Activated naive CD4-positive, alpha-beta T cell treated with anti-CD3 and anti-CD28 coated beads, Interleukin-2, amount 10 ng/mL, durations not matched to agents 7 days and 5 days (primary cell): ENCODE measurements around the gene TCF3.
A peak's percentile ranks its signal among the peaks of the same experiment; 100 is the strongest.

Experiments
- CTCF ChIA-PET: fragments of 350-600 bp; sonication (Branson Sonifier 250); formaldehyde crosslinking; loops from one replicate; lab custom pipeline; 2021; ENCODE audit warnings: antibody characterized with exemption; lab: Charles Lee
- DNase-seq: peaks from one replicate; pipeline ENCODE4 v3.0.0-alpha.2; 2020
- H3K27ac Mint-ChIP-seq: one replicate; pipeline ENCODE4 v1.8.0; 2021; ENCODE audit warnings: mild to moderate bottlenecking, moderate library complexity, mixed read lengths
- H3K27me3 Mint-ChIP-seq: one replicate; pipeline ENCODE4 v1.8.0; 2021; ENCODE audit warnings: mild to moderate bottlenecking, mixed read lengths
- H3K36me3 Mint-ChIP-seq: one replicate; pipeline ENCODE4 v1.8.0; 2021; ENCODE audit warnings: mixed read lengths
- H3K4me1 Mint-ChIP-seq: one replicate; pipeline ENCODE4 v1.8.0; 2021; ENCODE audit warnings: mixed read lengths
- H3K4me3 Mint-ChIP-seq: one replicate; pipeline ENCODE4 v1.8.0; 2021; ENCODE audit warnings: mild to moderate bottlenecking, moderate library complexity, mixed read lengths
- H3K9me3 Mint-ChIP-seq: one replicate; pipeline ENCODE4 v1.8.0; 2021; ENCODE audit warnings: mixed read lengths

TCF3 gene

DNA sequence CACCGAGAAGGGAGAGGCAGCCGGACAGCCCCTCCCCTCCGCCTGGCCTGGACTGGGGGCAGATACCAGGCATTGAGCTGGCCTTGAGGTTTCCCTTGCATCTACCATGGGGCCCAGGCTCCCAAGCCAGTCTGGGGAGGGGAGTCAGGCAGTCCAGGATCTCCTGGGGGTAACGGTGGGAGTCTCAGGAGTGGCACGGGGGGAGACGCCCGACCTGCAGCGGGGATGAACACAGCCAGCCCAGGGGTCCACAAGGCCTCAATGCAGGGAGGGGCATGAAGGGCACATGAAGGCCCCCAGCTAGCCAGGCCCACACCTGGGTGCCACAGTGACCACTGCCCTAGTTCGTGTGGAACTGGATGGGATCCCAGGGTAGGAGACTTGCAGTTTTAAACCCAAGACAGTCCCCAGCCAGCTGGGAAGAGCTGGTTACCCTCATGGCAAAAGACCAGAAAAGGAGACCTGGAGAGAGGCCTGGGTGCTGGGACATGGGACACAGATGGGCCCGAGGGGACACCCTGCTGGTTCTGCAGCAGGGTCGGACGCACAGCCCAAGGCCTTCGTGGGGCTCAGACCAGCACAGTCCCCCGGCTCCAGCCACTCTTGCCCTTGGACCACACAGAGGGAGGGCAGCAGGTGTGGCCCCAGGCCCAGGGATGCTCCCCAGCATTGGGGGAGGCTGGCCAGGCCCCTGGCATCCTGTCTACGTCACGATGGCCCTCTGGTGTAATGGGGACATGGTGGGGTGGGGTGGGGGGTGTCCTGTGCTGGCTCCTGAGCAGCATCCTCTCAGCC lies 42.5 kb downstream of the TCF3 start:
- no peaks in the 10 kb centered on the region for H3K9me3 Mint-ChIP-seq
- peaks cover 21% of the 10 kb centered on the region for H3K36me3 Mint-ChIP-seq
- CTCF ChIA-PET: no interaction called here
- H3K4me1 Mint-ChIP-seq: peaks cover 38% of the 10 kb centered on the region
- H3K27me3 Mint-ChIP-seq: no peaks in the 10 kb centered on the region
- H3K4me3 Mint-ChIP-seq: no peak overlapping the region
- no peak overlapping the region for H3K27ac Mint-ChIP-seq
- DNase-seq: no peak

DNA sequence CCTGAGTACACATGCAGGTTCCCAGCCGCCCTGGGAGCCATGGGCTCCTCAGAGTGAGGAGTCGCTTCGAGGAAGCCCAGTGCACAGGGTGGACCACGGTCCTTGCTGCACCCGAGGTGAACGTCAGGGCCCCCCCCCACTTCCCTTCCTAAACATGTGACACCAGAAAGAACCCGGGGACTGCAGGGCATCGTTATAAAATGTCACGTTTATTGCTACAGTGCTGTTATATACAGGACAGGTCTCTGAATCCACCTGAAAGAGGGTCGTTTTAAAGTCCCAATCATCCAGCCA lies 43.4 kb downstream of the TCF3 start:
- peaks cover 13% of the 10 kb centered on the region for H3K36me3 Mint-ChIP-seq
- H3K27ac Mint-ChIP-seq: peak overlapping the region; percentile 83
- DNase-seq: peak; percentile 46
- H3K4me3 Mint-ChIP-seq: no peak overlapping the region
- H3K4me1 Mint-ChIP-seq: peaks cover 45% of the 10 kb centered on the region
- CTCF ChIA-PET: interaction anchor here (1.0 kb wide), 1 partner anchor 53 kb away, joined by 3 read pairs; no protein-coding TSS in a partner anchor
- no peaks in the 10 kb centered on the region for H3K27me3 Mint-ChIP-seq
- no peaks in the 10 kb centered on the region for H3K9me3 Mint-ChIP-seq

DNA sequence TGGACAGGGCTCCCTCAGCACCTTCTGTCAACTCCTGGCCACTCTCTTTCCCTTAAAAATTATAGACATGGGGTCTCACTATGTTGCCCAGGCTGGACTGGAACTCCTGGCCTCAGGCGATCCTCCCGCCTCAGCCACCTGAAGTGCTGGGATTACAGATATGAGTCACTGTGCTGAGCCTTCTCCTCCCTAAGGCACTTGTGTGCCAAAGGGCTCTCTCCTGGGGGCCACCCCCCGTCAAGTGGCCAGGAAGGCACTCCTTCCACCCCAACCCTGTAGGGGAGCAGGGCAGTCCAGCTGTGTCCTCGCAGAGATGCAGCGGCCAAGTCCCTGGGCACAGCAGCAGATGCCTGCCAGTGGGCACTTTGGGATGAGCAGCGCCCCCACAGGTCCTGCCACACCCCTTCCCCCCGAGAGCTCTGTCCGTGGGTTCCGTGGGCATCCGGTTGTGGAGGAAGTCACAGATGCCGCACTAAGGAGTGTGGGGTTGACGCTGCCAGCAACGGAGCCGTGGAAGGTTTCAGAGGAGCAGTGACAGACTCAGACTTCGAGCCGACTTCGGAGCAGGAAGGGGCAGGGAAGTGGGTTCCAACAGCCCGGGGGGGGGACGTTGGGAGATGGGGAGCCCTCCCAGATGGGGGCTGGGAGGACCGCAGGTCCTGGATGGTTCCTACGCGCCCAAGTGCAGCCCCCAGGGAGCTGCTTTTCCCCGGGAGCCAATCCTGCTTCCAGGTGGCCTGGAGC lies 43.9 kb downstream of the TCF3 start:
- Mint-ChIP-seq H3K36me3 (peaks cover 10% of the 10 kb centered on the region), H3K27me3 (no peaks in the 10 kb centered on the region), H3K4me1 (peaks cover 50% of the 10 kb centered on the region), H3K4me3 (peak overlapping the region; percentile 39), H3K27ac (peak overlapping the region; percentile 77), H3K9me3 (no peaks in the 10 kb centered on the region)
- CTCF ChIA-PET: interaction anchor here (1.0 kb wide), 1 partner anchor 54 kb away, joined by 3 read pairs; no protein-coding TSS in a partner anchor
- peak; percentile 50 for DNase-seq

DNA sequence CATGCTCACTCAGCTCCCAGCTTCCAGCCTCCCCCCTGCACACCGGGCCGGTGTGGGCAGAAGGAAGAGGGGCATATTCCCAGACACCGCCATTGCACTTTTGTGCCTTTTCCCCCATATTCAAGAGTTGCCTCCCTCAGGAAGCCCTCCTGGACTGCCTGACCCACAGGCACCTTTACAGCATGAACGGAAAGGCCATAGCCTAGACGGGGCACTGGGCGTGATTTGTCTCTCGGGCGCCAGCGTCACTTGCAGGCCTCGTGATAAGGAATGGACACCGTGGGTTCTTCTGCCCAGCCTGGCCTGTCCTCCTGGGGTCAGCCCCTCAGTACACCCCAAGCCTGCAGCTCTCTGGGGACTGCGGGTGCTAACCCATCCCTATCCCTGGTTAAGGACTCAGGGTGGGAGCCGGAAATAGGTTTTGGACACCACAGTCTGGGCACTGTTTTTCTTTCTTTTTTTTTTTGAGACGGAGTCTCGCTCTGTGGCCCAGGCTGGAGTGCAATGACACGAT lies 46.2 kb downstream of the TCF3 start:
- peak overlapping the region; percentile 99 for H3K27ac Mint-ChIP-seq
- DNase-seq: no peak
- no peaks in the 10 kb centered on the region for H3K27me3 Mint-ChIP-seq
- peak overlapping the region; percentile 88 for H3K4me3 Mint-ChIP-seq
- H3K4me1 Mint-ChIP-seq: peaks cover 59% of the 10 kb centered on the region
- H3K9me3 Mint-ChIP-seq: no peaks in the 10 kb centered on the region
- H3K36me3 Mint-ChIP-seq: peaks cover 8% of the 10 kb centered on the region
- CTCF ChIA-PET: interaction anchor here (1.1 to 2.4 kb wide), 4 partner anchors 13 to 66 kb away, joined by 3 to 12 read pairs (median 4); no protein-coding TSS in a partner anchor

DNA sequence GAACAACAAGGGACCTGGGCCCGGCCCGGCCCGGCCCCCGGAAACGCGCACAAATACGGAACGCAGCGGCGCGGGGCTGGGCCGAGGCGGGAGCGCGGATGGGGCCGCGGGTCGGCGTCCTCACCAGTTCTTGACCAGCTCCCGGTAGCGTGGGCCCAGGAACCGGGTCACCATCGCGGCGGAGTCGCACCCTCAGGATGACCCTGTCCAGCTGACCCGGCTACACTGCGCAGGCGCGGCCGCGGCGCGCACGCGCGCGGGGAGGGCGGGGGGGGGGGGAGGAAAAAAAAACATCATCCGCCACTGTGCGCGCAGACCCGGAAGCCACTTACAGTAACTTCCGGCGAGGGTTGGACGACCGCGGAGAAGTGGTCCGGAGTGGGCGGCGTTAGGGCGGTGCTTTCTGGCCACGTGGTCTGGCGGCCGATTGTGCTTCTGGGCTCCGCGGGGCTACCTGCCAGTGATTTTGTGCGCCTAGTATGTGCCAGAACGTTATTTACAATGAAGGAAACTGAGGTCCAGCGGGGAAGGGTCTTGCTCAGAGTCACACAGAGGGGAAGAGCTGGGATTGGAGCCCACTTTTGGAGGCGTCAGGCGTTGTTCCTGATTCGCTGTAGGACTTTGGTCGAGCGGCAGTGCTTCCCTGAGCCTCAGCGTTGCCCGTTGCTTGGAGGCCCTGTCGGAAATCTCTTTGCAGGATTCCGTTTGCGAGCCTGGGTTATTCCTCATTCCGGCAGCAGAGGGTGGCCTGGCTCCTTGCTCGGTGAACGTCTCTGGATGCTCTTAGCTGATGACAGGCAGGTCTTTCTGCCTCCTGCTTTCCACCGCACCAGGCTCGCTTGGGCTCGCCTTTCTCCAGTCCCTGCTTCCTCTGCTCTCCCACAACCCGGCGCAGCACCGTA lies 46.9 kb downstream of the TCF3 start, which contains the start of gene UQCR11:
UQCR11 (minus strand) TSS at position 227 of the 902 bp plus-strand sequence; CDS start at position 174, 53 bp downstream.
- Mint-ChIP-seq H3K4me1 (peaks cover 57% of the 10 kb centered on the region), H3K27ac (peak within 1 kb of the TSS; percentile 99), H3K9me3 (no peaks in the 10 kb centered on the region), H3K27me3 (no peaks in the 10 kb centered on the region), H3K4me3 (peak within 1 kb of the TSS; percentile 88), H3K36me3 (peaks cover 8% of the 10 kb centered on the region)
- CTCF ChIA-PET: interaction anchor here (1.1 to 2.4 kb wide), 4 partner anchors 12 to 66 kb away, joined by 3 to 12 read pairs (median 4); no protein-coding TSS in a partner anchor
- peak; percentile 95 for DNase-seq

DNA sequence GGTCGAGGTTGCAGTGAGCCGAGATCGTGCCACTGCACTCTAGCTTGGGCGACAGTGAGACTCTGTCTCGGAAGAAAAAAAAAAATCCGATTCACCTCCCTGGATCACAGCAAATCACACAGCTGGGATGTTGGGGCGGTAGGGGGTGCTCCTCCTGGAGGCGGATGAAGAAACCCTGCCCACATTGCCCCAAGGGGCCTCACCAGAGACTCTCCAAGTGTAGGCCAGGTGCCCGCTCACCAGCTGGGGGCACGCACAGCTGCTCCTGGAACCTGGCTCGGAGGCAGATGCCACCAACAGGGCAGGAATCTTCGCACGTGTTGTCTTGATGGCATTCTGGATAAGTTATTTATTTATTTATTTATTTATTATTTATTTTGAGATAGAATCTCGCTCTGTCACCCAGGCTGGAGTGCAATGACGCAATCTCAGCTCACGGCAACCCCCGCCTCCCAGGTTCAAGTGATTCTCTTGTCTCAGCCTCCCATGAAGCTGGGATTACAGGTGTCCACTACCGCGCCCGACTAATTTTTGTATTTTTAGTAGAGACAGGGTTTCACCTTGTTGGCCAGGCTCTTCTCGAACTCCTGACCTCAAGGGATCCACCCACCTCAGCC lies 50.2 kb downstream of the TCF3 start:
- DNase-seq: no peak
- peaks cover 37% of the 10 kb centered on the region for H3K4me1 Mint-ChIP-seq
- H3K27ac Mint-ChIP-seq: no peak overlapping the region
- peaks cover 11% of the 10 kb centered on the region for H3K36me3 Mint-ChIP-seq
- H3K27me3 Mint-ChIP-seq: no peaks in the 10 kb centered on the region
- CTCF ChIA-PET: interaction anchor here (1.3 kb wide), 1 partner anchor 9 kb away, joined by 4 read pairs; the partner anchor contains the start of gene MBD3
- H3K4me3 Mint-ChIP-seq: no peak overlapping the region
- H3K9me3 Mint-ChIP-seq: no peaks in the 10 kb centered on the region

DNA sequence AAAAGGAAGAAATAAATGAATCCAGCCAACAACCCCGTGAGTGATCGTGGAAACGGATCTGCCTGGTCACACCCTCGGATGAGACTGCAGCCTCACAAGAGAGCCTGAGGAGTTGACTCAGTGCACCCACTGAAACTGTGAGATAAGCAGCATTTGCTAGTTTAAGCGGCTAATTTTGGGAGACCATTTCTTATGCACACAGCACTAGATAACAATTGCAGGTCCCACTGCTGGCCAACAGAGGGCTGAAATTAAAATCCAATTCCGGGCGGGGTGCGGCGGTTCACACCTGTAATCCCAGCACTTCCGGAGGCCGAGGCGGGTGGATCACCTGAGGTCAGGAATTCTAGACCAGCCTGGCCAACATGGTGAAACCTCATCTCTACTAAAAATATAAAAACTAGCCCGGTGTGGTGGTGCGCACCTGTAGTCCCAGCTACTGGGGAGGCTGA lies 50.8 kb downstream of the TCF3 start:
- H3K27me3 Mint-ChIP-seq: no peaks in the 10 kb centered on the region
- no peaks in the 10 kb centered on the region for H3K9me3 Mint-ChIP-seq
- H3K36me3 Mint-ChIP-seq: peaks cover 12% of the 10 kb centered on the region
- no peak overlapping the region for H3K27ac Mint-ChIP-seq
- peaks cover 34% of the 10 kb centered on the region for H3K4me1 Mint-ChIP-seq
- no peak for DNase-seq
- CTCF ChIA-PET: interaction anchor here (1.3 kb wide), 1 partner anchor 8 kb away, joined by 4 read pairs; the partner anchor contains the start of gene MBD3
- no peak overlapping the region for H3K4me3 Mint-ChIP-seq

DNA sequence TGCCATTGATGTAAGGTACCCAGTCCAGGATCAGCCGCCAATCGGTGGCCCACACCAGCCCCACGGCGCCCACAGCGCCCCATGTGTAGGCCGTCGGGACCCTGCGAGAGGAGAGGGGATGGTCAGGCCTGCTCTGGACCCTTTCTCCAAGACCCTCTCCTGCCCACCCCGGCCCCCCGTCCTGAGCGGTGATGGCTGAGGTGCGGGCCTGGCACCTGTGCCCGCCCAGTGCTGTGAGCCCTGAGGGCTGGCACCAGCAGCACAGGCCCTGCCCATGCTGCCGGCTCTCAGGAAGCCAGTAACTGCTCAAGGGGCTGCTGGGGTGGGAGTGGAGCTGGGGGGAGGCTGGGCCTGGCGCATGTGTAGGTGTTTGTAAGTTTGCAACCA lies 53.0 kb downstream of the TCF3 start:
- Mint-ChIP-seq H3K4me1 (peaks cover 18% of the 10 kb centered on the region), H3K4me3 (no peak overlapping the region), H3K27me3 (no peaks in the 10 kb centered on the region), H3K36me3 (peaks cover 16% of the 10 kb centered on the region), H3K9me3 (no peaks in the 10 kb centered on the region), H3K27ac (no peak overlapping the region)
- CTCF ChIA-PET: no interaction called here
- DNase-seq: no peak

DNA sequence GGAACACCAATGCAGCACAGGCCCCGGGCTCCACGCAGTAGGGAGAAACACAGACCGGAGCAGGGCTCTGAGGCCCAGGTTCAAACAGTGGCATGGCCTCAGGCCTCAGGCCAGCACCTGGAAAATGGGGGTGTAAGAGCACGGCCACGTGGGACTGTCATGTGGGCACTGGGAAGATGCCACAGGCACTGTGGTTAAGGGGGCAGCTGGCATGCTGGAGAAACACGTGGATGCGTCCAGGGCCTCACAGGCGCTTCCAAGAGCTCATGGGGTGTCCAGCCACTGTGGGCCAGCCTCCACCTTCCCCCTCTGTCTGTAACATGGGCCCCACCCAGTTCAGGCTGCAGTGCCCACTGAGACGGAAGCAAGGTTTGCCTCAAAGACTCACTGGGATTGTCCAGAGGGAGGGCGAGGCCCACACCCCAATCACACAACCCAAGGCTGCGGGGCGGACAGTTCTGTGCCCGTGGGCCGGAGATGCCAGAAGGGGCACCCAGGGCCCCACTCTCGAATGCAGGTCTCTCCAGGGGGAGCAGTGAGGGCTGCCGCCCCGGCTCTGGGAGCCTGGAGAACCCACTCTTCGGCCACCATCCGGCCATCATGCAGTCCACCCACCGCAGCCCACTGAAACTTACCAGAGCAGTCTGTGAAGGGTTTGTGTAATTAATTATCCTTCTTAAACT lies 53.5 kb downstream of the TCF3 start:
- peaks cover 13% of the 10 kb centered on the region for H3K4me1 Mint-ChIP-seq
- DNase-seq: no peak
- CTCF ChIA-PET: no interaction called here
- H3K36me3 Mint-ChIP-seq: peaks cover 16% of the 10 kb centered on the region
- no peak overlapping the region for H3K27ac Mint-ChIP-seq
- no peaks in the 10 kb centered on the region for H3K9me3 Mint-ChIP-seq
- no peak overlapping the region for H3K4me3 Mint-ChIP-seq
- no peaks in the 10 kb centered on the region for H3K27me3 Mint-ChIP-seq

DNA sequence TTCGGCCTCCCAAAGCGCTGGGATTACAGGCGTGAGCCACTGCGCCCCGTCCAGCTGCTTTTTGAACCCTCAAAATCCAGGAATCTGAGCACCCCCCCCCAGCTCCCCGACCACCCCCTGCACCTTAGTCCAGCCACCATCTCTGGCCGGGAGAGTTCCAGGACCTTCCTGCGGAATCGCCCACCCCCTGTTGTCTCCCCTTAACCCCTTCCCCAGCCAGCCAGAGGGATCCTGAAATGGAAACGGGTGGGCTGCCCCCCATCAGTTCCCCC lies 59.0 kb downstream of the TCF3 start:
- Mint-ChIP-seq H3K36me3 (peaks cover 13% of the 10 kb centered on the region), H3K4me1 (peaks cover 23% of the 10 kb centered on the region), H3K27me3 (no peaks in the 10 kb centered on the region), H3K4me3 (peak overlapping the region; percentile 86), H3K9me3 (no peaks in the 10 kb centered on the region), H3K27ac (peak overlapping the region; percentile 89)
- CTCF ChIA-PET: interaction anchor here (1.4 to 1.9 kb wide), 3 partner anchors 9 to 13 kb away, joined by 3 to 7 read pairs (median 4); no protein-coding TSS in a partner anchor
- DNase-seq: no peak

DNA sequence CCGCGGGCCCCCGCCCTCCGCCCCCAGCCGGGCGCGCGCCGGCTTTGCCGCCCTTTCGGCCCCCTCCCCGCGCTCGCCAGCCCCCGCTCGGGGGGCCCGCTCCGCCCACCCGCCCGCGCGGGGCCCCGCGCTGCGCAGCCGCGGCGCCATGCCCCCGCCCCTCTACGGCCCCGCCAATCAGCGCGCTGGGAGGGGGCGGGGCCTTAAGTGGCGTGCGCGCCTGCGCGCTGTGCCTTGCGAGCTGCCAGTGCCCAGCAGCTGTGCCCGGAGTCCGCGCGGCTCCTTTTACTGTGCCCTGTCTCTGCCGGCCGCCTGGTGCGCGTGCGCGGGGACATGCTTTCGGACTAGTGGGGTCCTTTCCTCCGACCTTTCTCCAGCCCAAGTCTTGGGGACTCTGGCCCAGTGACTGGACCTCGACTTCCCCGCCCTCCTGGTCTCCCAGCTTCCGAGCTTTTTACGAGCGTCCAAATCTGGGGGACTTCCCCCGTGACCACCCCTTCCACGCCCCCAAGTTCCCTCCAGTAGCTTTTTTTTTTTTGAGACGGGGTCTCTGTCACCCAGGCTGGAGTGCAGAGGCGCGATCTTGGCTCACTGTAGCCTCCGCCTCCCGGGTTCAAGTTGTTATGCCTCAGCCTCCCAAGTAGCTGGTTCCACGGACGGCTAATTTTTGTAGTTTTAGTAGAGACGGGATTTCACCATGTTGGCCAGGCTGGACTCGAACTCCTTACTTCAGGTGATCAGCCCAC lies 59.5 kb downstream of the TCF3 start, which contains the start of gene MBD3:
MBD3 (minus strand) TSS at position 111 of the 746 bp plus-strand sequence. CDS start 234 bp downstream, outside the sequence.
- CTCF ChIA-PET: interaction anchor here (1.4 to 1.9 kb wide), 3 partner anchors 9 to 14 kb away, joined by 3 to 7 read pairs (median 4); no protein-coding TSS in a partner anchor
- Mint-ChIP-seq H3K4me1 (peaks cover 23% of the 10 kb centered on the region), H3K9me3 (no peaks in the 10 kb centered on the region), H3K36me3 (peaks cover 13% of the 10 kb centered on the region), H3K27ac (peak within 1 kb of the TSS; percentile 89), H3K4me3 (peak within 1 kb of the TSS; percentile 86), H3K27me3 (no peaks in the 10 kb centered on the region)
- DNase-seq: peak; percentile 91
